CD4-positive, alpha-beta T cell treated with Interferon gamma for 1 hour (primary cell): Measurements from ENCODE around the gene NYNRIN.
A peak's percentile ranks its signal among the peaks of the same experiment; 100 is the strongest.
"Not testable (repeated sequence)": the region's sequence is repeated elsewhere in the genome, so short reads cannot be mapped to it uniquely, and the experiment has no call there.

ENCODE experiments used
- DNase-seq: peaks from one replicate; pipeline ENCODE4 v3.0.0-alpha.2; 2020

Gene NYNRIN

DNA sequence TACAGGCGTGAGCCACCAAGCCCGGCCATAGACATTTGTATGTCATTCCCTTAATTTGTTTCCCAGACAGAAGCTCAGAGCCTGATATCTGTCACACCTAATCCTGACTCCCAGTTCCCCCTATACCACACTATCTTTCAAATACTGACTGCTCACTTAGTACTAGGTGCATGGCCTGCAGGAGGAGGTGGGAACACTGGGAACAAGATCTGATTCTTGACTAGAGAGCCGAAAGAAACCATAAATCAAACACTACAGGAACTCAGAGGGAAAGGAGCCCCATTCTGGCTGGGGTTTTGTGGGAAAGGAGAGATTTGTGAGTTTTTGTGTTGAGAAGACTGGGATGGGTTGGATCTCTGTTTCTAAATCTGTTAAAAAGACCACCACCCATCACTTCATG lies 35.9 kb downstream of the NYNRIN start:
- no peak for DNase-seq

DNA sequence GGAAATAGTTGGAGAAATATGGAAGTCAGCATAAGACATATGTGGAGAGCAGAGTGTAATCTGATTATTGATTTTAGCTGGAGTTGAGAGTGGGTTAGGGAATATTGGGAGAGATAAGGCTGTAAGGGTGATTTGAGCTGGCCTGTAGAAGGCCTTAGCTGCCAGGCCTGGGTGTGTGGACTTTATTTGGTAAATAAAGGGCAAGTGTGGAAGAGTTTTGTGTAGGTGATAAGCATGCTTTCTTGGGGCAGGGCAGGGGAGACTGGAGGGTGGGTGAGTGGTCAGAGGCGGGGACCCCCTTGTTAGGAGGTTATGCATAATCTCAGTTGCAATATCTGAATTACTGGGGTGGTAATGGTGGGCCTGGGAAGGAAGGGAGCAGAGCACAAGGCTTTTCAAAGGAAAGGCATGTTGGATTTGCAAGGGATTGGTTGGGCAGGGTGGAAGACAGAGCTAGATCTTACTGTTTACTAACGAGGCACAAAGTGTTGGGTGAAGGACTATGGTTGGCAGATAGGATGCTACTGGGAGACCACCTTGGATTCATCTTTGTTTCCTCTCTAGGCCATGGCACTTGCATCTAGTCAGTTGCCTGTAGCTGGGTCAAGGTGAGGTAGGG lies 36.5 kb downstream of the NYNRIN start:
- no peak for DNase-seq

DNA sequence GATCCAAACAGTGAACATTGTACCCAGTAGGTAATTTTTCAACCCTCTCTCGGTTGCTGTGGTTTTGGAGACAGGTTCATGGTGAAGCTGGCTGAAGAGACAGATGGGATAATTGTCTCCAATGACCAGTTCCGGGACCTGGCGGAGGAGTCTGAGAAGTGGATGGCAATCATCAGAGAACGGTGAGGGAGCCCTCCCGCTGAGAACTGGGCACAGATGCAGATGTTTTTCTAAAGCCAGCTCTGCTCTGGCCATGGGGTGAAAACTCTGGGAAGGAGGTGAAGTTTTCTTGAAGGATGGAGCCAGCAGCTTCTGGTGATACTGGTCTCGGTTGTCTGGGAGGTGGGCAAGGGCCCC lies 37.2 kb downstream of the NYNRIN start:
- no peak for DNase-seq

DNA sequence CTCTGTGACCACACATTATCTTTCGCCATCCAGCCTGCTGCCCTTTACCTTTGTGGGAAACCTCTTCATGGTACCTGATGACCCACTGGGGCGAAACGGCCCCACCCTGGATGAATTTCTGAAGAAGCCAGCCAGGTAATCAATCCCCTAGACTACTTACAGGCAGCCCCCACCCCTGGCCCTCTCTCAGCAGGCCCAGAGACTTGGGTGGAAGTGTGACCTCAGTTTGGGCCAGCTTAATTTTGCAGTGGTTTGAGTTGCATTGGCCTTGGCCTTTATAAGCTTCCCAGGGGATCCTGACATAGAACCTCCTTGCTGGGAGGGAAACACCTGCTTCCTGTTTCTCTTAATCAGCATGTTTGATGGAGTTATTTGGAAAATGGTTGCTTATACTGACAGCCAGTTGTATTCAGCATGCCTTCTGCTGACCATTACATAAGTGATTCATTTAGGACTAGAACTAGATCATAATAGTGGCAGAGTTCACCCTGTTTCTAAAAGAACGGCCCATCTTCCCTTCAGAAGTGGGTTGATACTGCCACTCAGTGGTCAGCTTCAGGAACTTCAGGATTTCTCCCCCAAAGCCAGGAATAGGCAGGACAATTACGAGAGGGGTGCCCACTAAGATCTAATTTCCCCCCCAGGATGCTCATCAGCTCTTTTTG lies 37.7 kb downstream of the NYNRIN start:
- peak; percentile 33 for DNase-seq

DNA sequence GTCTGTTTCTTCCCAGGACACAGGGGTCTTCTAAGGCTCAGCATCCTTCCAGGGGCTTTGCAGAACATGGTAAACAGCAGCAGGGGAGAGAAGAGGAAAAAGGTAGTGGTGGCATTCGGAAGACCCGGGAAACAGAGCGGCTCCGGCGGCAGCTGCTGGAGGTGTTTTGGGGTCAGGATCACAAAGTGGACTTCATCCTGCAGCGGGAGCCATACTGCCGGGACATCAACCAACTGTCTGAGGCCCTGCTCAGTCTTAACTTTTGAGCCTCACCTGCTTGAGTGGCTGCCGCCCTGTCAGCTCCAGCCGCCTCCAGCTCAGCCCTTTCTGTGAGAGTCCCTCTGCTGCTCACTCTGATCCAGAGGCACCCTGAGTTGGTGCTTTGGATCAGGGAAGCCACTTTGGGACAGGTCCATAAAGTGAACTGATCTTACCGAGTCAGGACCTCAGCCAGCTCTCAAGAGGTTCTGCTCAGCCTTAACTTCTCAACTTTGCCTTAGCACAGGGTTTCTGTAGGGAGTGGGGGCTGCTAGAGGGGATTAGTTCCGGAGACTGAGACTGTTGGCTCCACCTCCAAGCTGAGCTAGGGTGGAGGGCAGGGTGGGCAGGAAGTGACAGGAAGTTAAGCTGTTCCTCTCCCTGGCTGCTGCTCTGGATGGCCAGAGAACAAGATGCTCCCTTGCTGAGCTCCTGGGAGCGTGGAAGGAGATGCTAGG lies 38.4 kb downstream of the NYNRIN start:
- DNase-seq = no peak

DNA sequence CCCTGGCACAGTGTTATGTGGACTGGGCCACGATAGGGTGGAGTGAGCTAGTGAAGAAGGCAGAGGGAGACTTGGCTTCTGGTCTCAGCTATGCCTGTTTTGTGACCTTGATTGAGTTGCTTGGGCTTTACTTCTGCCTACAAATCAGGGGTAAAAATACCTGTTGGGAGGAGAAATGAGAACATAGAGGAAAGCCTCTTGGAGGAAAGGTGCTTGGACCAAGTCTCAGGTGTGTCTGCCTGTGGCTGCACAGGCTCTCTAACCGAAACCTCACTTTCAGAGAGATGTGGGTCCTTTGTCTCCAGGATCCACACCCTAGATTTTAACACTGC lies 38.9 kb downstream of the NYNRIN start:
- no peak for DNase-seq

DNA sequence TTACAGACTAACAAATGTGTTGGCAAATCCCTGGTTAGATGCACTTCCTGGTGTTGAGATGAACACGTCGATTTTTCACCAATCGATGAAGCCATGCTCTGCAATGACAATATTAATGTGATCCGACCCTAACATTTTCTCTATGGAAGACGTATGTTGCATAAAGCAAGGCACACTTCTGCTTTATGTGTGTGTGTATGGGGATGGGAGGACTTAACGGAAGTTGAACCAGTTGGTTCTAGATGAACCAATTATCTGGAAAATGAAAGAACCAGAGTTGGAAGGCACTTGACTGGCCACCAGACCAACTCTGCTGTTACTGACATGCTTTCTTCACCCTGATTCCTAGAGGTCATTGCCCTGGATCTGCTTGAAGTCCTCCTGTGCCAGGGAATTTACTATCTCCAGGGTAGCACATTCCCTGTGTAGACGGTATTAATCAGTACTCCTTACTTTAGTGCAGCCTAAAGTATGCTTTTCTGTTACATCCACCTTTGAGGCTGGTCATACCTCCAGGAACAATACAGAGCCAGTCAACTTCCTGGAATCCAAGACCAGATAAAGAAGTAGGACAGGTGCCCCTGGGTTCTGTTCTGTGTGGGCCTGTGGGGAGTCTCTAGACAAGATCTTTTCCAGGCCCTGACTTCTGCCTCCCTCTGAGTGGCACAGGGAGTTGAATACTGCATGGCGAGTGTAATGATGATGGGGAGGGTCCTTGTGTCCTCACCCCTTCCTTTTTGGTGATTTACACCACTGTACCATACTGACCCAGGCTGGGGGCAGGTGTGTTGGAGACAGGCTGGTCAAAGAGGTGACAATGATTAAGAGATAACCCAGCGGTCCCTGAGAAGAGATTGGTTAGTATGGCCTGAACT lies 39.7 kb downstream of the NYNRIN start:
- no peak for DNase-seq

DNA sequence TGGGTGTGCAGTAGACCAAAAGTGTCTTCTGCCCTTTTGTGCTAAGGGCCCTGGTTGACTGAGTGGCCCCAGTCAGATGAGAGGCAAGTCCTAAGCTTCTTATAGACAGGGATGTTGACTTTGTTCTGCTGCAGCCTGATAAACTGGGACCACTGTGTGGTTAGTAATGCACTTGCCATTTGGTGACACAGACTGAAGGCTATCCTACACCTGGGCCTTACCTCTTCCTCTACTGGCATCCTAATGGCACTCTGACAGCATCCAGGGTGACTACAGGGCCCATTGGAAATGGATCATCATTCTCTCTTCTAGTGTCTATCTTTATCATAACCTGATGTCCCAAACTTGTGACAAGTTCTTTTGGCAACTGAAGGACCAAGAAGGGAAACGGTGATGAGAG lies 40.5 kb downstream of the NYNRIN start:
- DNase-seq = no peak

DNA sequence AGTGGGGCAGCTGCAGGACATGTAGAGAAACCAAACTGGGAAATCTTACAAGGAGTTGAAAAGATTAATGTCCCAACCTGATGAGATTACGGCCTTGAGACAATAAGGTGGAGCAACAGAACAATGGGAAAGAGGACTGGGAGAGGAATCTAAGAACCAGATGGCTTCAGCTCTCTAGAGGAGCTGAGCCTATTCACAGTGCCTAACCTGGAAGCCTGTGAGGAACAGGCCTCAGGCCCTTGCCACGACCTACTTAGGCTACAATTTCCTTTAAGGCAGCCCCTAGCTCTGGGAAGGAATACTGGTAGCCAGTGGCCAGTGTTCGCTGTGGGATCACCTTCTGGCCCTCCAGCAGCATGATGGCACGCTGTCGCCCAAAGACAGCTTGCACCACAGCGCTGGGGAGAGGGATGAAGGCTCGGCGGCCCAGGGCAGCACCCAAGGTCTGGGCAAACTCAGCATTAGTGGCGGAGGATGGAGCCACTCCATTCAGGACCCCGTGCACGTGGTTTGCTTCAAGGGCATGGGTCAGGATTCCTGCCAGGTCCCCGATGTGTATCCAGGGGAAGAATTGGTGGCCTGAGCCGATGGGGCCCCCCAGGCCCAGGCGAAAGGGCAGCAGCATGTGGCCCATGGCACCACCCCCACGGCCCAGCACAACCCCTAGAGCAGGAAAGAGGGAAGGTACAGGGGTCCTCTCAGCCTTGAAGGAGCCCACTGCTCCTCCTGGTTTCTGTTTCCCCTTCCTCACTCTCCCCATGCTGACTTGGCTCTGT lies 41.2 kb downstream of the NYNRIN start:
- no peak for DNase-seq

DNA sequence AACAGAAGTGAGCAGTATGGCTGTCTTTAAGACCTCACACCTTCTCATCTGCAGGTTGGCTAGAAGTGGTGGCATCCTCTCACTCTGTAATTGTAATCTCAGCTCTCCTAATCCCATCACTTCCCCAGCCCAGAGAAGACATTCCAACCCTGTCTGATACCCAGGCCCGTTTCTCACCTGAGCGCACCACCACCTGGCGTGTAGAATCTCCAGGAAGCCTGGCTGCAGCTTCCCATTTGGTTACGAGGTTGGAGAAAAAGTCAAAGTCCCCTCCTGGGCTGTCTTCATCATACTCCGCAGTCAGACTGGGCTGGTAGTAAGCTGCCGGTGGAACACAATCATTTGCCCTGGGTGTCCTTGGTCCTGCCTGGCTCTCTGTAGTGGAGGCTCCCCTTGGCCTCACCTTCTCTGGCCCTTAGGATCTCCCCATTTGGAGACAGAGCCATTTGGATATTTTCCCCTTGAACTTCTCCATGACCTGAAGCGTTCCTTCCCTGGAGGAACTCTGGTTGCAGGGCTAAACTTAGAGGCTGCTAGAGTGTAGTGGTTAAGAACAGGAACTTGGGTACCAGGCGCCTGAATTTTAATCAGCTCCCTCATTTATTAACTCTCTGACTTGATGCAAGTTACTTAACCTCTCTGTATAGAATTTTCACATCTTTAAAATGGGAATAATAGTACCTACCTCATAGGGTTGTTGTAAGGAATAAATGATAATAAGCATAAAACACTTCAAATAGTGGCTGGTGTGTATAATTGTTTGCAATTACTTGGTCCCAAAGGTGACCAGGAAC lies 42.0 kb downstream of the NYNRIN start:
- no peak for DNase-seq

DNA sequence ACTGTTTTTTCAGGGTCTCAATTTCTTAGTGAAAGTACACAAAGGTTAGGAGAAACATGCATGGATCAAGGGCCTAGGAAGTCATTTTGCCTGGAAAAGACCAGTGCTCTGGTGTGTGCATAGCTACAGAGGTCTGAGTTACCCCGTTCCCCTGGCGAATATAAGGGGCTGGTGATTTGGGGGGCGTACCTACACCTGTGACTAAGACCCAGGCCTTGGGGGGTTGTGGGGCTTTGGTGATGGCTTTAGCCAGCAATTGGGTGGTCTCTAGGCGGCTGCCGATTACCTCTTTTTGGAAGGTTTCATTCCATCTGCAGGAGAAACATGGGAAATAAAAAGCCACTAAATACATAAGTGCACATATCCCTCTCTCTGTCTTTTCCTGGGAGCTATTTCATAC lies 42.7 kb downstream of the NYNRIN start:
- DNase-seq = no peak

DNA sequence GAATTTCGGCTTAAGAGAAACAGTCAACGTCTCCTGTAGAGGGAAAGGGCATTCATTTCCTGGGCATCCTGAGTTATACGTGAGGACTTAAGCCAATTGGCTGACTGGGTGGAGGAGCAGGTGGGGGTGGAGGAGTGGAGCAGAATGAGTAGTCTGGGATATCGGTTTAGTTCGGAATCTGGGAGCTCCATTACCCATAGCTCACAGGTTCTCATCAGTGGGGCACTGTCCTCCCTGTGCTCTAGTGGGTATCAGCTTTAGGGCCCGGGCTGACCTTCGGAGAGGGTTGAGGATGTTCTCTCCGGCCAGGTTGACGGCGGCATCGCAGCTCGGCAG lies 43.1 kb downstream of the NYNRIN start:
- no peak for DNase-seq

DNA sequence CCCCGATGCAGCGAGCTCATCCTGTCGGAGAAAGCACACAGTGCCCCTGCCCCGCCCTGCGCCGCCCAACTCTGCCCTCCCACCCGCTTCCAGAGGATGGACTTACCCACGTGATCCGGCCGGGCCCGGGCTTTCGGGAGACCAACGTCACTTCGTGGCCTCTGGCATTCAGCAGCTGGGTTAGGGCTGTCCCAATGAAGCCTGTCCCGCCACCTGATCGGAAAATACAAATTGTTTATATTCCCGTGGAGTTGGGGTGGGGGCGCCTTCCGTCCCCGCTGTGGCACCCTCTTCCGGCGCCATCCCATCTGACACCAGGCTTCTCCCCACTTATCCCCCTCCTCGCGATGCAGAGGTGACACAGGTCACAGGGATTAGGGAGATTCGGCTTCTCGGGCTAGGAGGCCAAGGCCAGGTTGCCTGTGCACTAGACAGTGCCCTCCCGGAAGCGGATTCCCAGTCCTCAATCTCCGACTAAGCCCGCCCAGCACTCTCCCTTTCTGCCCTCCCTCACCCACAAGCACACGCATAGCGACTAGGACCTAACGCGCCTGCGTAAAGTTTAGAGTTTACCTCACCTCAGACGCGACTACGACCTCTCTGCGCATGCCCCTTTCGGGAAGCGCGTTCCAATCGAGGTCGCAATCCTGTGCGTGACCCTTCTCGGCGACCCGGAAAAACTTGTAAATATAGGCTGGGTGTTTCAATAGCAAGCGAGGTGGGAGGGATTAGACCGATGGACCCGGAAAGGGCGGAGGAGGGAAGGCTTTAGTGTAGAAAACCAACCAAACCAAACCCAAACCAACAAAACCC lies 43.6 kb downstream of the NYNRIN start, which contains the start of gene SDR39U1:
TSS of gene SDR39U1 (minus strand) at position 537 of the 813 bp plus-strand sequence. CDS start at position 530, 7 bp downstream.
- DNase-seq = peak; percentile 99

DNA sequence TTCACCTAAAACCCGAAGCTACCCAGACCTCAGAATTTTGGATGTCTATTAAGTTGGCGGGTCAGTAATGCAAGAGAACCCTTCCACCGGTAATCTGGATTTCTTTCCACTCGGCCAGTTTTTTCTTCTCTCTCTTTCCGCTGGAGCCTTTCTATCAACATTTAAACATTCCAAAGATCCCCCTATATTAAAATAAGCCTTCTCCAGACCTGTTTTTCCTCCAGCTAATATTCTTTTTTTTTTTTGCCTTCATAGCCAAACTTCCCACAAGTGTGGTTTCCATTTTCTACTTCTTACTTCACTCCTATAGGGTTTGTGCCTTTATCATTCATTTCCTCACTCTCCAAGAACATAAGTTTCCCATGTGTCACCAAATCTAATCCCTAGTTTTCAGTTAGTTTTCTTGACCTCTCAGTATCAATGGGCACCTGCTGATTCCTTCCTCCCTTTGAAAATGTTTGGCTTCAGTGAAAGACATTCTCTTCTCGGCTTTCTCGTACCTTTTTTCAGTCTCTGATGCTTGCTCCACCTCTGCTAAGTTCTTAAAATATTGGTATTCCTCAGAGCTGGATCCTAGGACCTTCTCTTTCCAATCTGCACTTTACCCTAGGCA lies 44.4 kb downstream of the NYNRIN start:
- no peak for DNase-seq

DNA sequence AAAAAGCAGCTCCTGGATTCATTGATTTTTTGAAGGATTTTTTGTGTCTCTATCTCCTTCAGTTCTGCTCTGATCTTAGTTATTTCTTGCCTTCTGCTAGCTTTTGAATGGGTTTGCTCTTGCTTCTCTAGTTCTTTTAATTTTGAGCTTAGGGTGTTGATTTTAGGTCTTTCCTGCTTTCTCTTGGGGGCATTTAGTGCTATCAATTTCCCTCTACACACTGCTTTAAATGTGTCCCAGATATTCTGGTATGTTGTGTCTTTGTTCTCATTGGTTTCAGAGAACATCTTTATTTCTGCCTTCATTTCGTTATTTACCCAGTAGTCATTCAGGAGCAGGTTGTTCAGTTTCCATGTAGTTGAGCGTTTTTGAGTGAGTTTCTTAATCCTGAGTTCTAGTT lies 52.0 kb downstream of the NYNRIN start:
- not testable (repeated sequence) for DNase-seq

DNA sequence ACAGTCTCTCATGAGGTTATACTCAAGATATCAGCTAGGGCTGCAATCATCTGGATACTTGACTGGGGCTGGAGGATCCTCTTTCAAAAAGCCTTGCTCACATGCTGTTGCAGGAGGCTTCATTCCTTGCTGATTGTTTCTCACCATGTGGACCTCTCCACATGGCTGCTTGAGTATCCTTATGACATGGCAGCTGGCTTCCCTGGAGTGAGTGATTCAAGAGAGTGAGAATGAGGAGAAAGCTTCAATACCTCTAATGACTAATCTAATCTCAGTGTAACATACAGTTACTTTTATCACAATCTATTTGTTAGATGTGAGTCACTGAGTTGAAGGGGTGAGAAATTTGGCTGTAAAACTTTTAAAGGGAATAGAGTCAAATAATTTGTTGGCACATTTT lies 58.2 kb downstream of the NYNRIN start:
- DNase-seq = no peak

DNA sequence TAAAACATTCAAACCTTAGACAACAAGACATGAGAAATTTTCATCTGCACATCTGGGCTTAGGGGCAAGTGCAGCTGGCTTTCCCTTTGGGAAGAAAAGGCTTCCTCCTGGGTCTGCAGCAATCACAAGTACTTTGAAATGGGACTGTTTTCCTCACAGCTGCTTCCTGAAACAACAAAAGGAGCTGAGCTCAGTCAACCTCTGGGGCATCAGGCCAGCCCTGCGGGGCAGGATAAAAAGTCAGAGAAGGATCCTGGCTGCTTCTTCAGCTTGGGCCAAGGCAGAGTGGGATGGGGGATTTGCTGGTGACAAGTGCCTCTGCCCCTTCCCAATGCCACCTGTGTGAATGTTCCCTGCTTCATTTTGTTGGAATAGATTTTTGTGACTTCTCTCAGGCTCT lies 59.9 kb downstream of the NYNRIN start:
- DNase-seq = no peak

DNA sequence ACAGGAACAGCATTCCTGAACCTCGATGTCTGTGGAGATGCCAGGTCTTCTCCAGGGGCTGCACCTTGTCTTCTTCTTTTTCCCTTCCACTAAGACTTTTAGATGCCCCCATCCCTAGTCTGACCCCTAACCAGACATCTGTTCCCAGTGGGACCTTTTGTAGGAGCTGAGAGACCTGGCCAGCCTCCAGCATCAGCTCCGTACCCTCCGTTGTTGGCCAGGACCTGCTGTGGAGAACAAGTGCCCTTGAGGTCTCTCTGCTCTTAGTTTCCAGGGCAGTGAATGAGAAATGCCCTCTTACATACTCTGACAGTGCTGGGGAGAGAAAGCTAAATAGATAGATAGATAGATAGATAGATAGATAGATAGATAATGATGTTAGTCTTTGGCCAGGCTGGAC lies 60.5 kb downstream of the NYNRIN start:
- DNase-seq = no peak

DNA sequence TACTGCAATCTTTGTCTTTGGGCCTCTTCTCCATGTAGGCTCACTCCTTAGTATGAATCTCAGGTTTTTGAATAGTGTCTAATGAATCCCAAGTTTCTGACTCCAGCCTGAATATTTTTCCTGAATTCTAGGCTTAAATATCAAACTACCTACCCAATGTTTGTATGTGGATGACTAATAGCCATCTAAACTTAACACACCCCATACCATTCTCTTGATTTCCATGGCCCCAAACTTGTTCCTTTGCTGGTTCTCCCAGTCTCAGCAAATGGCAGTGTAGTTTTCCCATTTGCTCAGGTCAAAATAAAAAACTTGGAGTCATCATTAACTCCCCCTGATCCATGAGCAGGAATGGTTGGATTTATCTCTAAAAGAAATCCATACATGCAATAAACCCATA lies 62.5 kb downstream of the NYNRIN start:
- DNase-seq = no peak

DNA sequence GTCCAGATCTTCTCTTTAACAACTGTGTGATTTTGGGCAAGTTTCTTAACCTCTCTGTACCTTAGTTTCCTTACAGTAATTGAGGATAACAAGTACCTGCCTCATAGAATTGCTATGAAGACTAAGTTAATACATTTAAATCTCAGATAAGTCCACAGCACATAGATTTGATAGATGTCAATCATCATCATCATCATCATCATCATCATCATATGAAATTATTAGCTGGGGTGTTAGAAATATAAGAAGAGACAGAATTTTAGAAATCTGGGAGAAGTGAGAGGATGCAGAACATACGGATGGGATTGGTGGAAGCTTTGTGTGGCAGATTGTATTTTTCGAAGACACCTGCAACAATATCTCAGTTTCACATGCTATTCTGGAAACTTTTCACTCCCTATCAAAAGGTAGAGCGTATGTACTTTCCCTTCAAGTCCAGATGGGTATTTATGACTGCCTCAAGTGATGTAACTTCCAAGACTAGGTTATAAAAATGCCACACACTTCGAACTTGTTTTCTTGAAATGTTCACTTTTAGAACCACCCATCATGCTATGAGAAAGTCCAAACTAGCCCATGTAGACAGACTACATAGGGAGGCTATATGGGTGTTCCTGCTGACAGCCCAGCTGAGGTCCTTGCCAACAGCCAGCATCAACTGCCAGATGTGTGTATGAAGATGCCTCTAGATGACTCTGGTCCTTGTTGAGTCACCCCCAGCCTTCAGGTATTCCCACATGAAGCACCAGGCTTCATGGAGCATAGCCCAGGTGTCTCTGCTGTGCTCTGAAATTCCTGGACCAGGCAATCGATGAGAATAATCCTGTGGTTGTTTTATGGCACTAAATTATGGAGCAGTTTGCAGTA lies 64.4 kb downstream of the NYNRIN start:
- no peak for DNase-seq
